Glutamatergic neuron (in vitro differentiated cells): Measurements from ENCODE around the gene RIPOR3. TPM values are rescaled to one million over a fixed set of nuclear protein-coding genes. Genes with fewer than 3 reads are reported as not detected.

Source experiments
- DNase-seq: peaks from one replicate; pipeline ENCODE4 v3.0.0; 2022
- H3K27ac Mint-ChIP-seq: one replicate; pipeline ENCODE4 v1.8.0; 2020; ENCODE audit warnings: mild to moderate bottlenecking, mixed read lengths, inconsistent platforms; ENCODE audit not compliant: unreplicated experiment
- H3K27me3 Mint-ChIP-seq: one replicate; pipeline ENCODE4 v1.8.0; 2020; ENCODE audit warnings: mild to moderate bottlenecking, moderate library complexity, mixed read lengths, inconsistent platforms; ENCODE audit not compliant: unreplicated experiment
- H3K36me3 Mint-ChIP-seq: one replicate; pipeline ENCODE4 v1.8.0; 2020; ENCODE audit warnings: mild to moderate bottlenecking, mixed read lengths, inconsistent platforms; ENCODE audit not compliant: unreplicated experiment
- H3K4me1 Mint-ChIP-seq: one replicate; pipeline ENCODE4 v1.8.0; 2020; ENCODE audit warnings: mild to moderate bottlenecking, low read depth, mixed read lengths, inconsistent platforms; ENCODE audit not compliant: unreplicated experiment
- H3K4me3 Mint-ChIP-seq: one replicate; pipeline ENCODE4 v1.8.0; 2020; ENCODE audit warnings: mild to moderate bottlenecking, mixed read lengths, inconsistent platforms; ENCODE audit not compliant: unreplicated experiment
- H3K9me3 Mint-ChIP-seq: one replicate; pipeline ENCODE4 v1.8.0; 2020; ENCODE audit warnings: mild to moderate bottlenecking, moderate library complexity, mixed read lengths, inconsistent platforms; ENCODE audit not compliant: unreplicated experiment
- CTCF ChIP-seq: fragments of 200-600 bp; sonication (generic); IDR thresholded peaks from one replicate; pipeline ENCODE4 v1.5.0; 2021; ENCODE audit not compliant: partially characterized antibody, unreplicated experiment
- total RNA-seq: library from RNA; stranded (reverse); fragmentation: NEBNext Ultra II Directional; extraction: Animal tissue kit (Norgen Biotek cat#: 25700); gene quantifications from one replicate; pipeline ENCODE4 v1.2.1, GENCODE V29; 2021; ENCODE audit not compliant: unreplicated experiment

The RIPOR3 gene
- total RNA-seq, 1 donor from 2014 or later: not detected

- Mint-ChIP-seq H3K27ac (no peak overlapping the region), H3K27me3 (no peaks in the 10 kb centered on the region), H3K4me3 (no peak overlapping the region), H3K9me3 (peaks cover 3% of the 10 kb centered on the region), H3K4me1 (peaks cover 6% of the 10 kb centered on the region), H3K36me3 (no peaks in the 10 kb centered on the region)
- no peak for DNase-seq
- TF ChIP-seq CTCF: no peak
These were observed 22.3 kb upstream of the RIPOR3 start for GRCh38 chr20:50713657-50714101.

GRCh38 chr20:50712771-50713656, 21.7 kb upstream of the RIPOR3 start:
- H3K4me1 Mint-ChIP-seq: no peaks in the 10 kb centered on the region
- H3K36me3 Mint-ChIP-seq: no peaks in the 10 kb centered on the region
- no peak overlapping the region for H3K27ac Mint-ChIP-seq
- TF ChIP-seq CTCF: no peak
- H3K9me3 Mint-ChIP-seq: peaks cover 2% of the 10 kb centered on the region
- no peak overlapping the region for H3K4me3 Mint-ChIP-seq
- H3K27me3 Mint-ChIP-seq: no peaks in the 10 kb centered on the region
- no peak for DNase-seq

- Mint-ChIP-seq H3K27ac (no peak overlapping the region), H3K36me3 (no peaks in the 10 kb centered on the region), H3K4me1 (no peaks in the 10 kb centered on the region), H3K27me3 (no peaks in the 10 kb centered on the region), H3K9me3 (peaks cover 2% of the 10 kb centered on the region), H3K4me3 (no peak overlapping the region)
- no peak for TF ChIP-seq CTCF
- DNase-seq: no peak
These were observed 19.9 kb upstream of the RIPOR3 start for GRCh38 chr20:50711113-50711825.

GRCh38 chr20:50710492-50711063, 19.2 kb upstream of the RIPOR3 start:
- Mint-ChIP-seq H3K4me1 (no peaks in the 10 kb centered on the region), H3K9me3 (peaks cover 2% of the 10 kb centered on the region), H3K27ac (no peak overlapping the region), H3K36me3 (no peaks in the 10 kb centered on the region), H3K27me3 (no peaks in the 10 kb centered on the region), H3K4me3 (no peak overlapping the region)
- no peak for TF ChIP-seq CTCF
- DNase-seq: no peak
